Measurements from ENCODE around the gene SRBD1.

Gene SRBD1

DNA sequence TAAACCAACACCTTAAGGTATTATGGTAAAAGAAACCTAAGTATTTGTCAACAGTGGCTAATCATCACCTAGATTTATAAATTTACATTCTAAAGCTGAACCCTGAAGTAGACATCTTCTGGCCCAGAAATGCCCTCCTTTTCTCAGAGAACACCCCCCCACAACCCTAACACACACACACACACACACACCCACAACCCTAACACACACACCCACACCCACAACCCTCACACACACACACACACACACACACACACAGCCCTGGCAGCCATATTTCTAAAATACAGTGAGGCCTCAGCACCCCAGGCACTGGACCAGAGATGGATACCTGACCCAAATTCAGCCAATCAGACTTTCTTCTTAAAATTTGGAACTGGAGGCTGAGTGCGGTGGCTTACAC is 14.3 kb downstream of the SRBD1 start:
- no peak for DNase-seq (ENCODE audit: low spot score)

- peak; percentile 71 for DNase-seq (ENCODE audit: low spot score)
Measured at GRCh38 chr2:45595721-45596435, 15.2 kb downstream of the SRBD1 start.

DNA sequence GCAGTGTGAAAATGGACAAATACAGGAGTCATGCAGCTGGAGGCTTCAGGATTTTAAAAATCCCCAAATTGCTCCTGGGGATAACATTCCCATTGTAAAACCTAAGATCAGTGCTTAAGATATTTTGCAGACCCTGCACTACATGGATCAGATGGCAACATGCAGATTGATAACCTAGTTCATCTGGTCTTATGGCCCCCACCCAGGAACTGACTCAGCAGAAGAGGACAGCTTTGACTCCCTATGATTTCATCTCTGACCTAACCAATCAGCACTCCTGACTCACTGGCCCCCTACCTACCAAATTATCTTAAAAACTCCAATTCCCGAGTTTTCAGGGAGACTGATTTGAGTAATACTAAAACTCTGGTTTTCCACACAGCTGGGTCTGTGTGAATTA is 20.0 kb downstream of the SRBD1 start:
- no peak for DNase-seq (ENCODE audit: low spot score)

- no peak for DNase-seq (ENCODE audit: low spot score)
Measured at GRCh38 chr2:45588158-45588829, 22.8 kb downstream of the SRBD1 start.

GRCh38 chr2:45586600-45586999 is 24.5 kb downstream of the SRBD1 start:
- DNase-seq (ENCODE audit: low spot score) = no peak

- DNase-seq (ENCODE audit: low spot score) = peak; percentile 57
Measured at GRCh38 chr2:45585267-45585861, 25.7 kb downstream of the SRBD1 start.

DNA sequence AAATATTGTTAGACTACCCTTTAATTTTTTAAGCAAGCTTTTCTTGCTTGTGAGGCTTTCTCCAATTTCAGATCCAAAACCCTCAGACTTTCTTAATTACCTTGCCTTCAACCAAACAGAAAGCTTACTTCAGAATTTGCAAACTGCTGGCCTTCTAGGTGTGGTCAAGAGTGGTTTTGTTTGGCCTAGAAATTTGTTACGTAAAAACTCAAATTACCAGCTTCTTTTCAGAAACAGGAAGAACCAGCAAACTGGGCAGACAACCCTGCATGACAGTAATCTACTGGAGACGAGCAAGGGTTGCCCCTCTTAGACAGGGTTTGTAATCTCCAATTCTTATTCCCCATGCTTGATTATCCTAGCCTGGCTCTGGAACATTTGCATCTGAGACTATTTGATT is 27.1 kb downstream of the SRBD1 start:
- DNase-seq (ENCODE audit: low spot score) = no peak

DNA sequence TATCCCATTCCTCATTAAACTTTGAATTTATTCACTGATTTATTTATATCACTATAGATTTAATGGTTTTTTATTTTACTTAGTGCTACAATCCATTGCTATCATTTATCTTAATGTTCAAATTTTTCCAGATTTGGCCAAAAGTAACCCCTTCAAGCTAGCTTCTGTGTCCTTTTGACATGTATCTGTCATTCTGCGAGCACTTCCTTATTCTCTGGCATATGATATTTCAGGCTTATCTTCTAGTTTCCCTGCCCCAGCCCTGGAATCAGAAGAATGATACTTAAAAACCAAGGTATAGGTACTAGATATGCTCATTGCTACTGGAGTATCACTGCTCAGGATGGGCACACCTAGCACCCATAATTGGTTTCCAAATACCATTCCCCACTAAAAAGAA is 28.5 kb downstream of the SRBD1 start:
- no peak for DNase-seq (ENCODE audit: low spot score)

DNA sequence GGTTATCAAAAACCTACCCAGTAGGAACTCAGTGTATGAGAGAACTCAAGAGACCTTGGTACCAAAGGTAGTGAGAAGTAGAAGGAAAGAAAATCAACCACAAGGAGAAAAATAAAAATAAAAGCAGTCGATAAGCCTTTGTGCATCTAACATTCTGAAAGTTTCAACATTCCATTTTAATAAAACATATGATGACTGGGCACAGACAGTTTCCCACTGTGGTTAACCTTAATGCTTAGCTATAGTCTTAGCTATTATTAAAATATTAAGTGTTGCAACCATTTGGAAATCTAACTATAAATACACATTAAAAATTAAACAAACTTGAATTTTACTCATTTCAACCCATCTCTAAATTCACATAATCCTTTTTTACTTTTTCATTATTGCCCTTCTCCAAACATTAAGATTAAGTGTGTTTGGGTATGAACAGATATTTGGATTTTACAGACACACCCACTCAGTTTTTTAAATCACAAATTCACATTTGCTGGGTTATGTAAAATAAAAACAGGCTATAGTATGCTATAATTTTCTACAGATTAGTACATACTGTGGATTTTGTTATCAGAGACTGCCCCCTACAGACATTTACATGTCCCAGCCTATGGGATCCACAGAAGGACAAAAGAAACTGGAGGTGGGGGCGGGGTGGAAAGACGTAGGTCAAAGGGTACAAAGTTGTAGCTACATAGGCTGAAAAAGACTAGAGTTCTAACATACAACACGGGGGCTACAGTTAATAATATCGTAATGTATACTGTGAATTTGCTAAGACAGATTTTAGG is 32.8 kb downstream of the SRBD1 start:
- DNase-seq (ENCODE audit: low spot score) = peak; percentile 35

GRCh38 chr2:45577441-45577840 is 33.6 kb downstream of the SRBD1 start:
- DNase-seq (ENCODE audit: low spot score) = peak; percentile 33

- no peak for DNase-seq (ENCODE audit: low spot score)
Measured at GRCh38 chr2:45575881-45576280, 35.2 kb downstream of the SRBD1 start.

- no peak for DNase-seq (ENCODE audit: low spot score)
Measured at GRCh38 chr2:45572979-45573378, 38.1 kb downstream of the SRBD1 start.

GRCh38 chr2:45571940-45572339 is 39.1 kb downstream of the SRBD1 start:
- DNase-seq (ENCODE audit: low spot score) = no peak

DNA sequence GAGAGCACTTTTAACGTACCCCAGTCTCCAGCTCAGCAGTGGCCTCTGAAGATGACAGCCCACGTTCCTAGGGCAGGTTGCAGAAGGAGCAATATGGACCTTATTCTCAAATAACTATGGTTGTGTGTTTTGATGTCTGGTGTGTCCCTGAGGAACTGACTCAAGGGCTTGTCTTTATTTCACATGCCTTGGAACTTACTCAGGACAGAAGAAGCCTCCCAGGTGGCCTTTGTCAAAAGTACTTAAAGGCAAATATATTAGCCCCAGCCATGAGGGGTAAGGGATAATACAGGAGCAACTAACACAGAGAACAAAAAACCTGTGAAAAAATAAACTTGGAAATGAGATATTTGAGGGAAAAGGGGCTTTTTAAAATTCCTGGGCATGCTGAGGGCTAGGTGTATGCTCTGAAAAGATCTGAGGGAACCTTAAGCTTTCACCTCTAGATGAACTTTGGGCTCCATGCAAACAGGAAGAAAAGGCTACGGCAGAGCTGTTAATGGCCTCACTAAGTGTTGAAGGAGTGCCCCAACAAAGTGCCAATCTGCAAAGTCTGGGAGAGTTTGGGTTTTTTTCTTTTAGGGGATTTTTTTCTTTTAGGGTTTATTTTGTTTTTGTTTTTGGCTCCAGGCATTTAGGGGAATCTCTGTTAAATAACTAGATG is 40.3 kb downstream of the SRBD1 start:
- no peak for DNase-seq (ENCODE audit: low spot score)

DNA sequence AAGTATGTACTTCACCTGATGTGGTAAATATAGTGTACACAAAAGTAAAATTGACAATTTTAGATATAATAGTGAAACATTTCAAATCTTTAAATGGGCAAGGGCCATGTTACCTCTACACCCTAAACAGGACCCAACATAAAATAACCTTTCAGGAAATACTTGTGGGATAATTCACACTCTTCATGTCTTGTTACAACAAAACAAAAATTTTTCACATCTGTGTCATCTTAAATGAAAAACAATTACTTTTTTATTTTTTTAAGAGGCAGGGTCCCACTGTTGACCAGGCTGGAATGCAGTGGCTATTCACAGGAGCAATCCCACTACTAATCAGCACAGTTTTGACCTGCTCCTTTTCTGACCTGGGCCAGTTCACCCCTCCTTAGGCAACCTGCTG is 42.1 kb downstream of the SRBD1 start:
- DNase-seq (ENCODE audit: low spot score) = no peak

- no peak for DNase-seq (ENCODE audit: low spot score)
Measured at GRCh38 chr2:45567974-45568789, 42.9 kb downstream of the SRBD1 start.

DNA sequence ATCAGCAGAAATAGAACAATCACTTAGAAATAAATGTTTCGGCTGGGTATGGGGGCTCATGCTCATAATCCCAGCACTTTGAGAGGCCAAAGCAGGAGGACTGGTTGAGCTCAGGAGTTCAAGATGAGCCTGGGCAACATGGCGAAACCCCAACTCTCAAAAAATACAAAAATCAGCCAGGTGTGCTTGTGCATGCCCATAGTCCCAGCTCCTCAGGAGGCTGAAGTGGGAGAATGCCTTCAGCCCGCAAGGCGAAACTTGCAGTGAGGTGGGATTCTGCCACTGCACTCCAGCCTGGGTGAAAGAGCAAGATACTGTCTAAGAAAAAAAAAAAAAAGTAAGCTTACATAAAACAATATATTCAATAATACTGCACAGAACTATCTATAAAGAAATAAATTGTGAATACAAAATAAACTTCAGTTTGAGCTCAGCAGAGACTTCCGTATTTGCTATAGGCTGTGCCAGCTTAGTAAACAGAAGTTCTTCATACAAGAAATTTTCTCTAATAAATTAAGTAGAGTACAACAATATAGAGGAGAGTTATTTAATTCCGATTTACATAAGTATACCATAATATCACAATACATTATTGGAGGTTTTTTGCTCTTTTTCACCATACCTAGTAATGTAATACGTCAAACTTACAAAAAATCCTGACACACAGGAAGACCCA is 43.6 kb downstream of the SRBD1 start:
- no peak for DNase-seq (ENCODE audit: low spot score)

DNA sequence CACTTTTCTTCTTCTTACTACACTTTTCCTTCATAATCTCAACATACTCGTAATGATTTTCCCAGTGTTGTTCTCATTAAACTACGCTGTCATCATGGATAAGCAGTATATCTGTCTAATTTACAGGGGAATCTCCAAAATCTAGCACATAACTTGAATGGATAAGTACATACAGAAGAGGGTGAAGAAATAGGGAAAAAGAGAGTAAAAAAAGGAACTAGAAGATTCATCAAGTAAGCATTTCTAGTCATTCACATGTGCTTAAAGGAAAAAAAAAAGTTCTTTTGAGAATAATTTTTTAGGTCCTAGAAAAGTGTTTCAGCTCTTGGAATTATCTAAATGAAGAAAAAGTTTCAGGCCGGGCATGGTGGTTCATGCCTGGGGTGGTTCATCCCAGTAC is 51.6 kb downstream of the SRBD1 start:
- no peak for DNase-seq (ENCODE audit: low spot score)

- no peak for DNase-seq (ENCODE audit: low spot score)
Measured at GRCh38 chr2:45554742-45555140, 56.3 kb downstream of the SRBD1 start.

DNA sequence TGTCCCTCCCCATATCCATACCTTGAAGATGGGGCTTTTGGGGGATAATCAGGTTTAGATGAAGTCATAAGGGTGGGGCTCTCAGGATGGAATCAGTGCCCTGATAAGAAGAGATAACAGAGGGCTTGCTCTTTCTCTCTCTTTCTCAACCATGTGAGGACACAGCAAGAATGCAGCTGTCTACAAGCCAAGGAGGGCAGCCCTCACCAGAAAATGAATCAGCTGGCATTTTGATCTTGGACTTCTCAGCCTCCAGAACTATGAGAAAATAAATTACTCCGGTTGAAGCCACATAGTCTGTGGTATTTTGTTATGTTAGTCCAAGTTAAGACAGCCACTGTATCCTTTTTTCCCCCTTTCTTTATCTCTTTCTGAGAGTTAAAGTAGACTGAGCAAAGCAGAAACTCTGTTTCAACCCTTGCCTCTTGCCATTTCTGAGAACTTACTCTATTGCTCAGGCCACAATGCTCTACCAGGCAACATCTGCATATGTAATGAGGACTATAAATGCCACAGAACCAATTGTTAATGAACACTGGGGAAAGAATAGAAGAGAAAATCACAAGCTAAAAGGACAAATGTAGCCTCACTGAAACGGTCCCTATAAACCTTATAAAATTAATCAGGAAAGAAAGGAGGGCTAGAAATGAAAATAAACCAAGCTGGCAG is 56.9 kb downstream of the SRBD1 start:
- peak; percentile 11 for DNase-seq (ENCODE audit: low spot score)

All from AG20443 (cell line).